ENCODE results near the gene EMILIN1.
A peak's percentile ranks its signal among the peaks of the same experiment; 100 is the strongest.
"Not testable (repeated sequence)": the region's sequence is repeated elsewhere in the genome, so short reads cannot be mapped to it uniquely, and the experiment has no call there.

EMILIN1 gene

GRCh38 chr2:27071277-27071989 lies 7.0 kb upstream of the EMILIN1 start, which contains the start of gene OST4:
Gene OST4 (minus strand): TSS chr2:27071654.
- H3K4me1 ChIP-seq (ENCODE audit: control insufficient read depth, insufficient read depth, low read length): peaks cover 10% of the 10 kb centered on the region
- WGBS, 2 experiments: 0% methylated on average over 86 of the region's 86 CpGs
- H3K27ac ChIP-seq (ENCODE audit: insufficient read depth, low read depth, low read length, poor library complexity, severe bottlenecking): peak within 1 kb of the TSS; percentile 79
- peak within 1 kb of the TSS; percentile 97 for H3K4me3 ChIP-seq (ENCODE audit: insufficient read depth, low read depth, low read length)
- H3K9me3 ChIP-seq (ENCODE audit: control insufficient read depth, low read length): no peaks in the 10 kb centered on the region
- H3K27me3 ChIP-seq (ENCODE audit: control insufficient read depth, insufficient read depth, low read length, poor library complexity, severe bottlenecking): no peaks in the 10 kb centered on the region
- peaks cover 11% of the 10 kb centered on the region for H3K36me3 ChIP-seq (ENCODE audit: control insufficient read depth, insufficient read depth, low read length)

GRCh38 chr2:27071990-27072830 lies 6.2 kb upstream of the EMILIN1 start:
- Histone ChIP-seq H3K4me3 (ENCODE audit: insufficient read depth, low read depth, low read length) (peak overlapping the region; percentile 97), H3K4me1 (ENCODE audit: control insufficient read depth, insufficient read depth, low read length) (peaks cover 10% of the 10 kb centered on the region), H3K27ac (ENCODE audit: insufficient read depth, low read depth, low read length, poor library complexity, severe bottlenecking) (peak overlapping the region; percentile 56), H3K9me3 (ENCODE audit: control insufficient read depth, low read length) (no peaks in the 10 kb centered on the region), H3K36me3 (ENCODE audit: control insufficient read depth, insufficient read depth, low read length) (peaks cover 11% of the 10 kb centered on the region), H3K27me3 (ENCODE audit: control insufficient read depth, insufficient read depth, low read length, poor library complexity, severe bottlenecking) (no peaks in the 10 kb centered on the region)
- WGBS, 2 experiments: 2% methylated on average over 34 of the region's 34 CpGs

DNA sequence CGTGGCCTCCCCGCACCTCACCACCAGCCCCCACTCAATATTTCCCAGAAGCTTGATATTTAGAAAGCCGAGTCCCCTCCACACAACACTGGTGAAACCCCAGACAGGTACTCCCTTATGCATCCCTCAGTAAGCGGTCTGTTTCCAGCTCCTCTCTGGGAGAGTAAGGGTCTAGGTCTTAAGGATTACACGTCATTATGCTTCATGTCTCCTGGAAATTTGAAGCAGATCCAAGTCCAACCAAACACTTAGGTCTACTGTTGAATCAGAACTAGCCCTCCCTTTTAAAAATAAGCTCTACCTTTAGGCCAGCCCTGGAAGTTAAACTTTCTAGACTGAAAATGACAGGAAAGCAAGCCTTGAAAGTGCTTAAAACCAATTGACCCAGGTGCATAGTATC lies 5.5 kb upstream of the EMILIN1 start:
- no peak overlapping the region for H3K4me3 ChIP-seq (ENCODE audit: insufficient read depth, low read depth, low read length)
- H3K27me3 ChIP-seq (ENCODE audit: control insufficient read depth, insufficient read depth, low read length, poor library complexity, severe bottlenecking): no peaks in the 10 kb centered on the region
- peaks cover 11% of the 10 kb centered on the region for H3K36me3 ChIP-seq (ENCODE audit: control insufficient read depth, insufficient read depth, low read length)
- H3K4me1 ChIP-seq (ENCODE audit: control insufficient read depth, insufficient read depth, low read length): peaks cover 10% of the 10 kb centered on the region
- H3K9me3 ChIP-seq (ENCODE audit: control insufficient read depth, low read length): no peaks in the 10 kb centered on the region
- no peak overlapping the region for H3K27ac ChIP-seq (ENCODE audit: insufficient read depth, low read depth, low read length, poor library complexity, severe bottlenecking)
- 57 to 62% methylated on average over 5 of the region's 5 CpGs for WGBS, 2 experiments

DNA sequence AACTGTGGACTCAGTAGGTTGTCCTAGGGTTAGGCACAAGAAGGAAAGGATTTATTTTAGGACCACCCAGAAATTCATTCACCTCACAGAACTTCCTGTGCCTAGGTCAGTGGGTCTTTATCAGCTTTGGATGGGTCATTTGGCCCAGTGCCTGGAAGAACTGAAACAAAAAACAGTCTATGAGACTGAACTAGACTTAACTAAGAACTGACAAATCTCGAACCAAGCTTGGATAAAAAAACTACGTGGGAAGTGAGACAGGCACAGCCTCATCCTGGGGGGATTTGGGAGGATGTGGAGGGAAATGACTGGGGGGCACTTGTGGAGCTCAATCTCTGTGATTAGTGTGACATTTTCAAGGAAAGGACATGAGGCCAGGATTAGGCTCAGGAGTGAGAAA lies 4.6 kb upstream of the EMILIN1 start:
- Histone ChIP-seq H3K27ac (ENCODE audit: insufficient read depth, low read depth, low read length, poor library complexity, severe bottlenecking) (no peak overlapping the region), H3K4me1 (ENCODE audit: control insufficient read depth, insufficient read depth, low read length) (peaks cover 14% of the 10 kb centered on the region), H3K27me3 (ENCODE audit: control insufficient read depth, insufficient read depth, low read length, poor library complexity, severe bottlenecking) (no peaks in the 10 kb centered on the region), H3K4me3 (ENCODE audit: insufficient read depth, low read depth, low read length) (no peak overlapping the region), H3K36me3 (ENCODE audit: control insufficient read depth, insufficient read depth, low read length) (peaks cover 5% of the 10 kb centered on the region), H3K9me3 (ENCODE audit: control insufficient read depth, low read length) (no peaks in the 10 kb centered on the region)
- 92 to 95% methylated on average over 2 of the region's 2 CpGs for WGBS, 2 experiments

DNA sequence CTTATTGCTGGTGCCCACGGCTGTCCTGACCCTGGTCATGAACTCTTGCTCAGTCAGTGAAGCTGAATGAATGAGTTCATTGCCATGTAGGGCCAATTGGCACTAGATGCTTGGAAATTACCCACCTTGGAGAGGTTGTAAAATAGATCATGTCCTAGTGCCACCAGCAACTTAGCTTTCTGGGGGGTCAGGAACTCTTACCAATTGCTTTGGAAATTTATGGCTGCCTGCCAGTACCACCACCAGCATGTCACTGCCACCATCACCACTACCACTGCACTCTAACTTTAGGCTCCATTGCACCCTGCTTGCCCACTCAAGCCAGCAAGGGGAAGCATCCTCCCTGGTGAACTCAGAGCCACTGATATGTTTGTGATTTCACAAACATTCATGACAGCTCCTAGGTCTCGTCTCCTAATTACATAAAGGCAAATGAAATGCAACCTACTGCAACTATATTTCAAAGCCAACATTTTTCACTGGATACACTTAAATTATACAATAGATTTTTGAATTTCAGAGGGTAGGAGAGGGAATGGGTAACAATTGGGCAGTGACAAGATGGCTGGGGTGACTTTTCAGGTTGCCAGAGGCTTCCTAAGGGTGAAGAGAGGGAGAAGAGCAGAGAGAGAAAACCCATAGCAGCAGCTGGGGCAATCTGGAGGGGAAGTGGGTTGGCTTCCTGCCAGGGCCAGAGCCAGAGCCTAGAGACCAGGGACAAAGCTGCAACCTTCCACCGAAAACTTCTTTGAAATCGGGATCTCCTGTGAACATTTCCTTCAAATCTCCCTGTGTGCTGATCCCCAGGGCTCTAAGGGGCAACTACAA lies 3.5 kb upstream of the EMILIN1 start:
- Histone ChIP-seq H3K27ac (ENCODE audit: insufficient read depth, low read depth, low read length, poor library complexity, severe bottlenecking) (no peak overlapping the region), H3K36me3 (ENCODE audit: control insufficient read depth, insufficient read depth, low read length) (no peaks in the 10 kb centered on the region), H3K27me3 (ENCODE audit: control insufficient read depth, insufficient read depth, low read length, poor library complexity, severe bottlenecking) (no peaks in the 10 kb centered on the region), H3K9me3 (ENCODE audit: control insufficient read depth, low read length) (no peaks in the 10 kb centered on the region), H3K4me1 (ENCODE audit: control insufficient read depth, insufficient read depth, low read length) (peaks cover 19% of the 10 kb centered on the region), H3K4me3 (ENCODE audit: insufficient read depth, low read depth, low read length) (no peak overlapping the region)
- WGBS, 2 experiments: 91 to 94% methylated on average over 4 of the region's 4 CpGs

DNA sequence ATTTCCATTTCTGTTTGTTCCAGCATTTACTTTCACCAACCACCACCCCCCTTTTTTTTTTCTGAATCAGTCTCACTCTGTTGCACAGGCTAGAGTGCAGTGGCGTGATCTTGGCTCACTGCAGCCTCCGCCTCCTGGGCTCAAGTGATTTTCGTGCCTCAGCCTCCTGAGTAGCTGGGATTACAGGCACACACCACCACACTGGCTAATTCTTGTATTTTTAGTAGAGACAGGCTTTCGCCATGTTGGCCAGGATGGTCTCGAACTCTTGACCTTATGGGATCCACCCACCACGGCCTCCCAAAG lies 2.9 kb upstream of the EMILIN1 start:
- H3K27ac ChIP-seq (ENCODE audit: insufficient read depth, low read depth, low read length, poor library complexity, severe bottlenecking); H3K4me3 ChIP-seq (ENCODE audit: insufficient read depth, low read depth, low read length); H3K36me3 ChIP-seq (ENCODE audit: control insufficient read depth, insufficient read depth, low read length); H3K27me3 ChIP-seq (ENCODE audit: control insufficient read depth, insufficient read depth, low read length, poor library complexity, severe bottlenecking); H3K9me3 ChIP-seq (ENCODE audit: control insufficient read depth, low read length): not testable (repeated sequence)
- H3K4me1 ChIP-seq (ENCODE audit: control insufficient read depth, insufficient read depth, low read length): peaks cover 20% of the 10 kb centered on the region
- WGBS, 2 experiments: 92% methylated on average over 6 of the region's 6 CpGs

- H3K4me1 ChIP-seq (ENCODE audit: control insufficient read depth, insufficient read depth, low read length): peaks cover 26% of the 10 kb centered on the region
- 89 to 92% methylated on average over 4 of the region's 4 CpGs for WGBS, 2 experiments
- H3K27me3 ChIP-seq (ENCODE audit: control insufficient read depth, insufficient read depth, low read length, poor library complexity, severe bottlenecking): no peaks in the 10 kb centered on the region
- no peaks in the 10 kb centered on the region for H3K9me3 ChIP-seq (ENCODE audit: control insufficient read depth, low read length)
- H3K4me3 ChIP-seq (ENCODE audit: insufficient read depth, low read depth, low read length): no peak overlapping the region
- H3K36me3 ChIP-seq (ENCODE audit: control insufficient read depth, insufficient read depth, low read length): no peaks in the 10 kb centered on the region
- H3K27ac ChIP-seq (ENCODE audit: insufficient read depth, low read depth, low read length, poor library complexity, severe bottlenecking): no peak overlapping the region
These were observed 2.1 kb upstream of the EMILIN1 start for GRCh38 chr2:27076323-27076722.

GRCh38 chr2:27077231-27077630 lies 1.2 kb upstream of the EMILIN1 start:
- 90 to 91% methylated on average over 7 of the region's 7 CpGs for WGBS, 2 experiments
- H3K4me3 ChIP-seq (ENCODE audit: insufficient read depth, low read depth, low read length): no peak overlapping the region
- no peak overlapping the region for H3K27ac ChIP-seq (ENCODE audit: insufficient read depth, low read depth, low read length, poor library complexity, severe bottlenecking)

GRCh38 chr2:27079233-27080139 lies 1.1 kb downstream of the EMILIN1 start:
- peak overlapping the region; percentile 16 for H3K27ac ChIP-seq (ENCODE audit: insufficient read depth, low read depth, low read length, poor library complexity, severe bottlenecking)
- H3K27me3 ChIP-seq (ENCODE audit: control insufficient read depth, insufficient read depth, low read length, poor library complexity, severe bottlenecking): no peaks in the 10 kb centered on the region
- H3K4me1 ChIP-seq (ENCODE audit: control insufficient read depth, insufficient read depth, low read length): peaks cover 25% of the 10 kb centered on the region
- no peaks in the 10 kb centered on the region for H3K36me3 ChIP-seq (ENCODE audit: control insufficient read depth, insufficient read depth, low read length)
- H3K4me3 ChIP-seq (ENCODE audit: insufficient read depth, low read depth, low read length): no peak overlapping the region
- WGBS, 2 experiments: 94% methylated on average over 14 of the region's 14 CpGs
- no peaks in the 10 kb centered on the region for H3K9me3 ChIP-seq (ENCODE audit: control insufficient read depth, low read length)

More at GRCh38 chr2:27077231-27077630, 1.2 kb upstream of the EMILIN1 start:
- Histone ChIP-seq H3K9me3 (ENCODE audit: control insufficient read depth, low read length) (no peaks in the 10 kb centered on the region), H3K36me3 (ENCODE audit: control insufficient read depth, insufficient read depth, low read length) (no peaks in the 10 kb centered on the region), H3K27me3 (ENCODE audit: control insufficient read depth, insufficient read depth, low read length, poor library complexity, severe bottlenecking) (no peaks in the 10 kb centered on the region), H3K4me1 (ENCODE audit: control insufficient read depth, insufficient read depth, low read length) (peaks cover 31% of the 10 kb centered on the region)
